NCI-H82 treated with DMSO at 0.1 percent for 48 hours (cell line): Measurements from ENCODE around the gene SLC35B2.

Experiments
- DNase-seq: peaks from one replicate; lab custom pipeline; 2025; ENCODE audit not compliant: unreplicated experiment; lab: John Stamatoyannopoulos, UW

The SLC35B2 gene

DNA sequence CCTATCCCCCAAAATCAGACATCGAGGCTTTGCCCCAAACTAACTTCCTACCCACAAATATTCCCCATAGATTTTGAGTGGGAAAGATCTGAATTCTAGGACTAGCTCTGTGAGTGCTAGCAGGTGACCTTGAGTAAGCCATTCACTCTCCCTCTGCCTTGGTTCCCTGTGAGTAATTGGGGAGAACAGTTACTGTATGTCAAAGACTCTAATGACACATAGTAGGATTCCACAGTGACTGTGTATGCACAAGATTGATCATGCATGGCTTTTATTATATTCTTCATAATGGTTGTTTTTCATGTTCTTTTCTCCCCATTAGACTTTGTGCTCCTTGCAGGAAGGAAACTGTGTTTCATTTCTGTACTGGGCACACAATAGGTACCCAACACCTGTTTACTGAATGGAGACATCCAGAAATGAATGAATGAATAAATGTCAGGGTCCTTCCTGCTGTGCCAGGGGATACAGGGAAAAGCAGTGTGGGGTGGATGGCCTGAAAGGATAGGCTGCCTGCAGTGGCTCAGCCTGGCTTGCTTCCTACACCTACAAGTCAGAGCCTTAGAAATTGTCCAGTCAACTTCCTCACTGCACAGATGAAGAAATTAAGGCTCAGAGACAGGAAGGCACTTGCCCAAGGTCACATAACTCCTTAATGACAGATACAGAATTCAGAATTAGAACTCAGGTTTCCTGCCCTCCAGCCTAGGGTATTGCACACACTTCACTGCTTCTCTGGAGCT, 12.0 kb upstream of the SLC35B2 start:
- no peak for DNase-seq

GRCh38 chr6:44268095-44268628, 10.8 kb upstream of the SLC35B2 start:
- peak; percentile 47 for DNase-seq

GRCh38 chr6:44267252-44267651, 9.9 kb upstream of the SLC35B2 start:
- DNase-seq: no peak

- DNase-seq: no peak
Measured at GRCh38 chr6:44266347-44266746, 9.0 kb upstream of the SLC35B2 start.

DNA sequence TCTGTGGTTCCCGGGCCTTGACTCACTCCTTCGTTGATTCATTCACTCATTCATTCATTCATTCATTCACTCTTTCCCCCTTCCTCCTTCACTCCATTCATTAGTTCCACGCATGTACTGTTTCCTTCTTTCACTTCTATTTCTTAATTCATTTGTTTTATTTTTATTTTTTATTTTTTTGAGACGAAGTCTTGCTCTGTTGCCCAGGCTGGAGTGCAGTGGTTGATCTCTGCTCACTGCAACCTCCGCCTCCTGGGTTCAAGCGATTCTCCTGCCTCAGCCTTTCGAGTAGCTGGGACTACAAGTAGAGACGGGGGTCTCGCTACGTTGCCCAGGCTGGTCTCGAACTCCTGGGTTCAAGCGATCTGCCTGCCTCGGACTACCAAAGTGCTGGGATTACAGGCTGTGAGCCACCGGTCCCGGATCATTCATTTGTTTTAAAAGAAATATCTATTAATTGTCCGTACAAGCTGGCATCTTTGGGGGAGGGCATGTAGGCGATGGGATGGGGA, 8.4 kb upstream of the SLC35B2 start:
- no peak for DNase-seq

GRCh38 chr6:44265007-44265721, 7.8 kb upstream of the SLC35B2 start, which contains the start of gene NFKBIE:
Gene NFKBIE, minus strand, starts transcription at chr6:44265551. Its CDS starts 205 bp downstream, at chr6:44265346.
- DNase-seq: peak; percentile 56

DNA sequence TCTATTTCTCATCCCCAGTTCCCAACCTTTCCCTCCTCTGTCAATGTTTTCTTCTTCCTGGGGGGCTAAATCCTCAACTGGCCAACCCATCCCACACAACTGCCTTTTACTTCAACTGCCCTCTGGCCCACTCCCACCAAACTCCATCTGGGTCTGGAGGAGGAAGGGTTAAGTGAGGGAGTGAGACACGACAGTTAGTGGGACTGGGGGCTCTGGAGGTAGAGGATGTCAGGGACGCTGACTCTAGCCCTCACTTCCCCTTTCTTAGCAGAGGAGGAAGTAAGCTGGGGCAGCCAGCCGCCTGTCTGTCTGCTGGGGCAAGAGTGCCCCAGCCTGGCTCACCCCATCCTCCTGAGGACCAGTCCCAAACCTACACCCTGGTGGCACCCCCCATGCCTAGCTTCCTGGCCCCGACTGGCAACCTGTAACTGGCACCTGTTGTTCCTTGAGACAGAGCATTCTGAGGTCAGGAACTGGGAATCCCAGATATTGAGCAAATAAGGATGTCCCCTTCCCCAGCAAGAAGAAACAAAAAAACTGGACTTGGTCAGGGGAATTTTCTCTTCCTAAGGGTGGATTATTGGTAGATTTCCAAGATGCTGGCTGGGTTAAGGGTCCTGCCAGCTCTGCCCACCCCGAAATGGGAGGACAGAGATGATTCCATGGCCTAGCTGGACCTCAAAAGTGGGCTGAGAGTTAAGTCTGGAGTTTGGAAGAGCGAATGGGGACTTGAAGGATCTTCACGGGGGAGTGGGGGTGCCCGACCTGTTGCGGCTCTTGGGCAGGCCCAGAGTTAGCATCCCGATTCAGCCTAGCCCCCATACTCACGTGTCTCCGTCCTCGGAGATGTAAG, 7.1 kb upstream of the SLC35B2 start:
- no peak for DNase-seq

DNA sequence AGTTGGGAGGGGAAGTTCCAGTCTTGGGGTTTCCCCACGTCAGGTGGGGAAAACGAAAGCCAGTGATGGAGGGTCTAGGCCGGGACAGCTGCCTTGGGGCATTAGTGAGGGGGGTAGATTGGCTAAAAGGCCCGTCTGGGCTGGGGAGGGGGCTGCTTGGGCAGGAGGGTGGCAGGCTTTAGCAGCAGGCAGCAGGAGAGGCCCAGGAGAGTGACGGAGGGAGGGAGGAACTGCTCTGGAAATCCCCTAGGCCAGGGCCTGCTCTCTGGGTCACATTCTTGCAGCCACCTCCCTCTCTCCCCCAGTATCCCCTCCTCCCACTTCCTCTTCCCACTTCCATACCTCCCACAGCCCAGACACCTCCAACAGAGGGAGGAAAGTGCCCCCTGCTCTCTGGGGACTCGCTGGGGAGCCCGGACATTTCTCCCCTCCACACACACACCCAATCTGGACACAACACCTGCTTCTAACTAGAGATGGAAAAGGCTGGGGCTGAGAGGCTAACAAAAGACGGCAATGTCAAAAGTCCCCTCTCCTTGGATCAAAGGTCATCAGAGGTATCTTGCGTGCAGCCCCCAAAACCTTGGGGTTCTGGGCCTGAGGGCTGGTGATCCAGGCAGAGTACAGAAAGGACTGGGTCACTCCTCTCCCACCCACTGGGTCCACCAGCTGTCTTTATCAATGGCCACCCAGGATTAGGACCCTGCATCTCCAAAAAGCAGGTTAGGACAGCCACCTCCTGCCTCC, 6.2 kb upstream of the SLC35B2 start:
- no peak for DNase-seq

GRCh38 chr6:44262467-44263353, 5.4 kb upstream of the SLC35B2 start:
- DNase-seq: no peak

- DNase-seq: no peak
Measured at GRCh38 chr6:44261581-44261980, 4.3 kb upstream of the SLC35B2 start.

DNA sequence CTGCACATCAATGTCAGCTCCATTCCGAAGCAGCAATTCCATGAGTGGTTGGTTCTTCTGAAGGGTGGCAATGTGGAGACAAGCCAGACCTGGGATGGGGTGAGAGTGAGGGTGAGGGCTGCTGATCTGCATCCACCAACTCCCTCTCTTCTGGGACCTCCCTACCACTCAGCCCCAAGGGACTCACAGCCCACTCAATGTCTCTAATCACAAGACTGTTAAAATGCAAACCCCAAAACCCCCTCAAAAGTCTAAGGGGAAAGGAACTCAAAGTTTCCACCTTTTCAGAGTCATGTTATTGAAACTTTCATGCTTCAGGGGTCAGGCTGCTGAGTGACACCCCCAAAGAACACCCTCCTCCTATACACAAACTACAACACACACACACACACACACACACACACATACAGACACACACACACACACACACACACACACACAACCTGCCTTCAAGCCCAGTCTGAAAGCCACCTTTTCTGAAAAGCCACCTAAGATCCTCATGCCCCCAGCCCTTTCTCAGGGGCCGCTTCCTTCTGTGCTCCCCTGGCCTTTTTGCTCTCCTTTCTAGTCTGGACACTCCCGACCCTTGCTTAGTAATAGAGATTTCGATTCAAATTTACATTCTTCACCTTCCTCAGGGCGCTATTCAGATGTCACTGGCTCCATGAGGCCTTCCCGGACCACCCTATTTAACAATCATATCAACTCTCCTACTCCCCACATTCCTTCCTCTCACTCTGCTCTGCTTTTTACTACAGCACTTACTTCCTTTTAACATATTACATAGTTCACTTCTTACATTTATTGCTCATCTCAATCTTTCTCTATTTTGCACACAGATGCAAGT, 3.3 kb upstream of the SLC35B2 start:
- DNase-seq: no peak

GRCh38 chr6:44260011-44260410, 2.7 kb upstream of the SLC35B2 start:
- no peak for DNase-seq

- no peak for DNase-seq
Measured at GRCh38 chr6:44258921-44259320, 1.6 kb upstream of the SLC35B2 start.

DNA sequence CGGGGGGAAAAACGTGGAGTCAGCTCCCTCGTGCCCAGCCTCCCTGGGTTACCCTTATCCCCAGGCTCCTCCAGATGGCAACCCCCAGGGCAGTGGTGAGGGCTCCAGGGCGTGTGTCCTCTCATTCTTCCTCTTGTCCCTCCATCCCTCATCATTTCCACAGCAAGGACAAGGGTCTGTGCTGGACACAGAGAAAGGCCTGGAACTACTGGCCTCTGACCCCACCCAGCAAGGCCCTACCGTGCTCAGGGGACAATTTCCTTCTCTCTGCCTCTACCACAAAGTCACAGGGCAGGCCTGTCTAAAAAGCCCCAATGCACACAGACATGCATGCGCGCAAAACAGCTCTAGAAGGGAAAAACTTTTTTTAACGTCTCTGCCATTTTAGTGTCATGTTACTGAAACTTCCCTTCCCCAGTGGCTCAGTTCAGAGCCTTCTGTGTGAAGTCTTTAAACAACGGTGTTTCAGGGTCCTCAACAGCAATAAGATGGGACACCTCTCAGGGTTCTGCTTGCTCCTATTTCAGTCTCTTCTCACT, 1.1 kb upstream of the SLC35B2 start:
- no peak for DNase-seq

DNA sequence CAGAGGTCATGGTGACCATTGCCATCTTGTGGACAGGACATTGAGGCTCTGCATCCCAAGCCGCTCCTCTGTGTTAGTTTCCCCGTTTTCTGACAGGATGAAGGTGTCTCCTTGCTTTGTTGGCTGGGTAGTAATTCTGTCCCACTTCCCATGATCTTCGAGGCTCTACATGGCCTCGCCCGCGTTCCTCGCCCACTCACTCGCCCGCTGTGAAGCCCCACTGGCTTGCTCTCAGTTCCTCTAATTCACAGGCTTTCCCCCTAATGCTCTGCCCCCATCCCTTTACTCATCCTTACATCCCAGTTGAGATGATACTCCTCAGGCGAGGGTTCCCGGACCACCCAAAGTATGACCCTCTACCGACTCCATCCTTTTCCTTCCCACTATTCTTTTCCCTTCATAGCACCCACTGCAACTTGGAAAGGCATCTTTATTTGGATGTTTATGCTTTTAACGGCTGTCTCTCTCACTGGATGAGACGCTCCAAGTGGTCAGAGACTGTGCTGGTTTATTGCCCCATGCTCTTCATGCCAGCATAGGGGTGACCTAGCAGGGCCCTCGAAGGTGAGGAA, 511 bp upstream of the SLC35B2 start:
- DNase-seq: no peak

DNA sequence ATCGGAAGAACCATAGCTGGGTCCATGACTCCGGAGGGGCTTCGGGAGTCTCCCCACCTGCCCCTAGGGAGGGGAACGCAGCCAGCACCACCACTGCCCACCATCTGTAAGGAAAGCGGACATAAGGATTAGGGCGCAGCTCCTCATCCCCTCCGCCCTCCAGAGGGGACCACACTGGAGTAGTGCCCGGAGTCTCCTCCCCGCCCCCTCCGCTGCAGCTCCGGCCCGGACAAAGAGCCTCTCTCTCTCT, 628 bp downstream of the SLC35B2 start:
- no peak for DNase-seq

GRCh38 chr6:44255871-44256774, 1.2 kb downstream of the SLC35B2 start:
- no peak for DNase-seq
